Esophagus muscularis mucosa (tissue), 4 donors: ENCODE measurements around the gene ACO2. TPM values are rescaled to one million over a fixed set of nuclear protein-coding genes. Genes with fewer than 3 reads are reported as not detected.

ENCODE experiments used
- DNase-seq: peaks from one replicate; pipeline ENCODE4 v3.0.0-alpha.2; 2017; ENCODE audit errors: extremely low spot score
- H3K27ac ChIP-seq, 4 donors: fragments of 200-600 bp; sonication (generic); replicated peaks in 1 of 4; 1 replicate in 3 of 4; 2 replicates in 1 of 4; pipeline ENCODE4 v1.5.1; 2016 to 2019; ENCODE audit warnings: mild to moderate bottlenecking in 1 of 4
- H3K27me3 ChIP-seq, 4 donors: fragments of 200-600 bp; sonication (generic); one replicate each; pipeline versions ENCODE4 v1.5.1 to v1.6.0; 2016 to 2019
- H3K36me3 ChIP-seq, 4 donors: fragments of 200-600 bp; sonication (generic); one replicate each; pipeline ENCODE4 v1.5.1; 2016 to 2019
- H3K4me1 ChIP-seq, 4 donors: fragments of 200-600 bp; sonication (generic); one replicate each; pipeline ENCODE4 v1.5.1; 2016 to 2019
- H3K4me3 ChIP-seq, 4 donors: fragments of 200-600 bp; sonication (generic); 1 replicate in 2 of 4; 2 replicates in 2 of 4; pipeline ENCODE4 v1.5.1; 2016 to 2019; ENCODE audit warnings: mild to moderate bottlenecking in 4 of 4, moderate library complexity in 1 of 4
- H3K9me3 ChIP-seq, 4 donors: fragments of 200-600 bp; sonication (generic); 1 replicate in 3 of 4; 2 replicates in 1 of 4; pipeline ENCODE4 v1.5.1; 2016 to 2019
- CTCF ChIP-seq, 3 experiments: fragments of 200-600 bp in 2 of 3; fragments of 450-650 bp in 1 of 3; sonication (generic) in 2 of 3; IDR thresholded peaks; one replicate each; pipeline ENCODE4 v1.5.1; 2017 to 2019; ENCODE audit warnings: antibody characterized with exemption in 3 of 3, mild to moderate bottlenecking in 2 of 3, moderate library complexity in 1 of 3
- EP300 ChIP-seq: sonication (generic); formaldehyde crosslinking; IDR thresholded peaks from one replicate; pipeline ENCODE4 v1.6.1; 2017; ENCODE audit warnings: antibody characterized with exemption
- POLR2A ChIP-seq: fragments of 450-650 bp; IDR thresholded peaks from one replicate; pipeline ENCODE4 v1.6.1; 2017; ENCODE audit warnings: antibody characterized with exemption, moderate library complexity, mild to moderate bottlenecking, low read depth
- POLR2AphosphoS5 ChIP-seq, 2 donors: sonication (generic); formaldehyde crosslinking; IDR thresholded peaks; one replicate each; pipeline ENCODE4 v1.6.1; 2017; ENCODE audit warnings: antibody characterized with exemption in 2 of 2
- WGBS: methylation state at CpG from one replicate; pipeline ENCODE4 v1.1.5; 2018; 5-methylcytosine and 5-hydroxymethylcytosine counted together
- intact Hi-C: fragments of 100-400 bp; cut with DNase I; formaldehyde crosslinking; loops from one replicate; pipeline ENCODE4 v1.15.1; 2023
- total RNA-seq, 4 donors: library from RNA; depleted of rRNA; stranded (reverse); fragments of >200 nt; gene quantifications; one replicate each; pipeline versions ENCODE4 v1.1.0 to v1.2.1, GENCODE V29; 2016

The ACO2 gene
- total RNA-seq, 4 donors from 2014 or later: 141 to 214 (median 166) TPM

DNA sequence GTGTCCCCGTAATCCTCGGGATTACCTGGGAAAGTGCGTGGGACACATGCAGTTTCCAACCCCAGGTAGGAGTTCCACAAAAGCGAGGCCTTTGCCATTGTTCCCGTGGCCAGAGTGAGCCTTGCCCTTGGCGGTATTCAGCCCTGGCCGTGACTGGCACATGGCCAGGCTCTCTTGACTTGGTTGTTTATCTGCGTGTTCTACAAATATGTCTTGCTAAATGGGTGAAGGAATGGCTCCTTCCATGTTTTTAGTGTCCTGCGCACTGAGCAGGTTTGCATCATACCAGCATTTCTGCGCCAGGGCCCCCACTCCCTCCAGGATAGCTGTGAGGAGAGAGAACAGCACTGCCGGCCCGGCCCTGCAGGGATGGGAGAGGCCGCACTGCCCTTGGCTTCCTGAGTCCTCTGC, 55.3 kb downstream of the ACO2 start:
- H3K27ac ChIP-seq: peak overlapping the region; percentile 90 to 93 (median 92)
- TF ChIP-seq POLR2AphosphoS5 (IDR thresholded peaks at IDR 0.05): peak; percentile 60 to 74
- TF ChIP-seq CTCF (IDR thresholded peaks at IDR 0.05): no peak
- TF ChIP-seq EP300: peak; percentile 31
- intact Hi-C loops: loop anchor here (10.0 kb wide), 1 partner anchor 219 kb away; the partner anchor contains the start of gene ZC3H7B
- H3K36me3 ChIP-seq: peaks cover 34 to 97% (median 78%) of the 10 kb centered on the region in 4 donors
- H3K4me1 ChIP-seq: peaks cover 41 to 50% (median 47%) of the 10 kb centered on the region in 4 donors
- peak overlapping the region in 1 of 4 donors; percentile 7 for H3K4me3 ChIP-seq
- H3K9me3 ChIP-seq: no peaks in the 10 kb centered on the region
- peak; percentile 95 for DNase-seq
- 63% methylated on average over 5 of the region's 13 CpGs for WGBS
- H3K27me3 ChIP-seq: no peaks in the 10 kb centered on the region

DNA sequence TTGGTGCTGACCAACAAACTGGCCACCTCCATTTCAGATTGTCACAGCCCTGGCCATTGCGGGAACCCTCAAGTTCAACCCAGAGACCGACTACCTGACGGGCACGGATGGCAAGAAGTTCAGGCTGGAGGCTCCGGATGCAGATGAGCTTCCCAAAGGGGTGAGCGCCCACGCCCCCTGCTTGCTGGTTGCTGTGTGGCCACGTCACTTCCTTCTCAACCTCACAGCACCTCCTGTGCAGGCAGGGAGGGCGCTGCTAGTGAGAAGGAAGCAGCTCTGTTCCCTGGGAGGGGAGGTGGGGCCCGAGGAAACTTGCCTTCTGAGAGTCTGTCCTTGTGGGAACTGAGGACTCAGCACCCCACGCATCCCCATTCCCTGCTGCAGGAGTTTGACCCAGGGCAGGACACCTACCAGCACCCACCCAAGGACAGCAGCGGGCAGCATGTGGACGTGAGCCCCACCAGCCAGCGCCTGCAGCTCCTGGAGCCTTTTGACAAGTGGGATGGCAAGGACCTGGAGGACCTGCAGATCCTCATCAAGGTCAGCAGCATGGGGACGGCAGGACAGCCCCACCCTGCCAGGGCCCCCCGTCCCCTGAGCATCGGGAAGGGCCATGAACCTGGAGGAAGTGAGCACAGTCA, 56.0 kb downstream of the ACO2 start:
- intact Hi-C loops: loop anchor here (10.0 kb wide), 1 partner anchor 220 kb away; the partner anchor contains the start of gene ZC3H7B
- 64% methylated on average over 10 of the region's 17 CpGs for WGBS
- Histone ChIP-seq H3K27me3 (no peaks in the 10 kb centered on the region), H3K36me3 (peaks cover 34 to 97% (median 78%) of the 10 kb centered on the region in 4 donors), H3K27ac (peak overlapping the region; percentile 90 to 93 (median 92)), H3K4me1 (peaks cover 41 to 50% (median 48%) of the 10 kb centered on the region in 4 donors), H3K4me3 (peak overlapping the region in 1 of 4 donors; percentile 7), H3K9me3 (no peaks in the 10 kb centered on the region)
- TF ChIP-seq CTCF (IDR thresholded peaks at IDR 0.05) (peak in 1 of 3 experiments; percentile 1), POLR2AphosphoS5 (IDR thresholded peaks at IDR 0.05) (no peak), EP300 (no peak)
- DNase-seq: no peak

DNA sequence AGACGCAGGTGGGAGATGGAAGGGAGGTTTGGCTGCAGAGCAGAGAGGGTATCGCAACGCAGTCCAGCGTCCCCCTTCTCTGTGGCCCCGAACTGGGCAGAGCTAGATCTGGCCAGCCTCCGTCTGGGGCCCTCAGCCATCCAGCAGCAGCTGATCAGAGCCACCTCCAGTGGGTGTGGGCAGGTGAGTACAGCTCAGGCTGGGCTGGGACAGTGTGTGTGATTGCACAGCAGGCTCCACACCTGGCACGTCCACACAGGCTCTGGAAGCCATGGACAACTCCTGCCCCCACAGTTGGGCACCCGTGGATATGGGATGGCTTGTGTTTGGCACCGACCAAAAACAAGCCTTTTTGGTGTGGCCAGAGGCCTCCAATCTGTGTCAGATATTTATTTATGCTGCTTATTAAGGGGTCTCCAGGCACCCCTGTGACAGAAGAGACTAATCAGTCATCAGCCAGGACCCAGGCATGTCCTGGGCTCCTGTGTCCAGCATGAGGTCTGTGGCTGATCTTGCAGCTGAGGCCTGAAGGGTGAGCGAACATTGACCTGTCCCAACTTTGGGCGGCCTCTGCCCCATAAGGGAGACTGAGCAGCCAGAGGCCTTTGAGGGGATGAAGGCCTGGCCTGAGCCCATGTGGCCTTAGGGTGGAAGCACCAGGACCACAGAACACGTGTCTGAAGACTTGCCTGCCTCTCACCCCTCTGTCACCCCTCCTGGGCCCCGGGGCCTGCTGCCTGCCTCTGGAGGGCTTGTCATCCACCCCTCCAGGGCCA, 56.7 kb downstream of the ACO2 start:
- Histone ChIP-seq H3K4me3 (no peak overlapping the region), H3K27ac (peak overlapping the region; percentile 90 to 93 (median 92)), H3K36me3 (peaks cover 34 to 97% (median 78%) of the 10 kb centered on the region in 4 donors), H3K27me3 (no peaks in the 10 kb centered on the region), H3K9me3 (no peaks in the 10 kb centered on the region), H3K4me1 (peaks cover 41 to 50% (median 48%) of the 10 kb centered on the region in 4 donors)
- intact Hi-C loops: loop anchor here (10.0 kb wide), 1 partner anchor 221 kb away; the partner anchor contains the start of gene ZC3H7B
- no peak for DNase-seq
- TF ChIP-seq CTCF (IDR thresholded peaks at IDR 0.05): no peak
- TF ChIP-seq EP300: no peak
- 87% methylated on average over 7 of the region's 13 CpGs for WGBS

DNA sequence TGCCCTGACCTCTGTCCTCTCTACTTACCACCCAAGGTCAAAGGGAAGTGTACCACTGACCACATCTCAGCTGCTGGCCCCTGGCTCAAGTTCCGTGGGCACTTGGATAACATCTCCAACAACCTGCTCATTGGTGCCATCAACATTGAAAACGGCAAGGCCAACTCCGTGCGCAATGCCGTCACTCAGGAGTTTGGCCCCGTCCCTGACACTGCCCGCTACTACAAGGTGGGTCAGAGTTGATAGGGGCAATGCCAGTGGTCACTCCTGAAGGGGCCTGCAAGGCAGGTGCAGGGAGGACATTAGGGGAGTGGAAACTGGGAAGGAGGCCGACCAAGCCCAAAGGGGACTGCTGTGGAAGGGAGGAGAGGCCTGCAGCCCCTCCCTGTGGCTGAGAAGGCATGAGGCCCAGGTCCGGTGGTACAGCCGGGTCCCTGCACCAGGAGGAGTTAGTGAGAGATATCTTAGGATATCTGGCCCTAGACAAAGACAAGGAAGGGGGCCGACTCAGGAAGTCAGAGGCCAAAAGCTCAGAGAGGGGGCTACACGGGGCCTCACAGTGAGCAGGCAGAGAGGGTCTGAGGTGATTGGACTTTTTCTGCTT, 57.4 kb downstream of the ACO2 start:
- intact Hi-C loops: loop anchor here (10.0 kb wide), 1 partner anchor 222 kb away; the partner anchor contains the start of gene ZC3H7B

More for the DNA sequence above, 57.4 kb downstream of the ACO2 start:
- Histone ChIP-seq H3K4me3 (no peak overlapping the region), H3K27me3 (no peaks in the 10 kb centered on the region), H3K9me3 (no peaks in the 10 kb centered on the region), H3K27ac (peak overlapping the region; percentile 90 to 93 (median 92)), H3K4me1 (peaks cover 41 to 51% (median 48%) of the 10 kb centered on the region in 4 donors), H3K36me3 (peaks cover 38 to 100% (median 81%) of the 10 kb centered on the region in 4 donors)
- no peak for DNase-seq
- TF ChIP-seq POLR2A (no peak), CTCF (IDR thresholded peaks at IDR 0.05) (no peak), POLR2AphosphoS5 (IDR thresholded peaks at IDR 0.05) (no peak), EP300 (no peak)
- 58% methylated on average over 11 of the region's 12 CpGs for WGBS
